Naive B cell (primary cell): ENCODE results near the gene AFM. TPM values are rescaled to one million over a fixed set of nuclear protein-coding genes. Genes with fewer than 3 reads are reported as not detected.

Source experiments
- ATAC-seq, 2 donors: fragments of 150-1000 bp; cut with Tn5 transposase; 2 replicates each; pipeline ENCODE4 v1.10.0; 2021; ENCODE audit warnings: low read depth in 2 of 2, mild to moderate bottlenecking in 2 of 2, moderate library complexity in 2 of 2
- DNase-seq: peaks from one replicate; pipeline ENCODE4 v3.0.0; 2022
- H3K27ac Mint-ChIP-seq, 6 donors: one replicate each; pipeline ENCODE4 v1.8.0; 2020 to 2022; ENCODE audit warnings: mild to moderate bottlenecking in 6 of 6, mixed read lengths in 6 of 6, moderate library complexity in 5 of 6, inconsistent platforms in 2 of 6
- H3K27me3 Mint-ChIP-seq, 3 donors: one replicate each; pipeline ENCODE4 v1.8.0; 2021 to 2022; ENCODE audit warnings: mixed read lengths in 3 of 3, mild to moderate bottlenecking in 1 of 3
- H3K36me3 Mint-ChIP-seq, 2 donors: one replicate each; pipeline ENCODE4 v1.8.0; 2020 to 2022; ENCODE audit warnings: mixed read lengths in 2 of 2, inconsistent platforms in 1 of 2, mild to moderate bottlenecking in 1 of 2
- H3K4me1 Mint-ChIP-seq, 3 donors: one replicate each; pipeline ENCODE4 v1.8.0; 2020 to 2022; ENCODE audit warnings: mixed read lengths in 3 of 3, inconsistent platforms in 1 of 3, mild to moderate bottlenecking in 1 of 3, moderate library complexity in 1 of 3
- H3K4me3 Mint-ChIP-seq, 8 donors: one replicate each; pipeline ENCODE4 v1.8.0; 2020 to 2022; ENCODE audit warnings: mild to moderate bottlenecking in 8 of 8, mixed read lengths in 8 of 8, moderate library complexity in 8 of 8, inconsistent platforms in 2 of 8
- H3K9me3 Mint-ChIP-seq, 7 donors: one replicate each; pipeline ENCODE4 v1.8.0; 2020 to 2022; ENCODE audit warnings: mixed read lengths in 7 of 7, mild to moderate bottlenecking in 5 of 7, inconsistent platforms in 2 of 7, moderate library complexity in 1 of 7
- polyA plus RNA-seq, 6 donors: library from polyadenylated mRNA; unstranded; fragments of 300-500 nt; fragmentation: Illumina TruSeq; gene quantifications; one replicate each; pipeline ENCODE4 v1.2.3, GENCODE V29; 2021; ENCODE audit warnings: low read depth in 6 of 6

Gene AFM
- polyA plus RNA-seq, 6 donors from 2014 or later: not detected

DNA sequence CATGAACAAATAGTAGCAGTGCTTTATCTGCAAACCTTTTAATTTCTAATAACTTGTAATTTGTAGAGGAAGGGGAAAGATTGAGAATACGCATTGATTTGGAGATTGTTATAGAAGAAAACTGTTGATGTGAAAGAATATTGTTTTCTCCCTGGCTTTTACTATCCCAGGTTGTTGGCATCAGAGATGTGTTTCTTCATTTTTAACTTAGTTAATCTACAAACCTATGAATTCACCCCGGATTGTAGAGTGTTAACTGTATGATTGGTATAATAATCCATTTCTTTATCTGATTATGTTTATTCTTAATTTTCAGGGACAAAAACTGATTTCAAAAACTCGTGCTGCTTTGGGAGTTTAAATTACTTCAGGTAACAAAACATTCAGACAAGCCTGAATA lies 26.6 kb upstream of the AFM start:
- no peak for ATAC-seq
- Mint-ChIP-seq H3K27ac (no peak overlapping the region), H3K4me1 (no peaks in the 10 kb centered on the region), H3K4me3 (no peak overlapping the region), H3K9me3 (peaks cover 0 to 7% (median 0%) of the 10 kb centered on the region in 7 donors), H3K36me3 (no peaks in the 10 kb centered on the region), H3K27me3 (peaks cover 9 to 24% (median 18%) of the 10 kb centered on the region in 3 donors)
- DNase-seq: no peak

DNA sequence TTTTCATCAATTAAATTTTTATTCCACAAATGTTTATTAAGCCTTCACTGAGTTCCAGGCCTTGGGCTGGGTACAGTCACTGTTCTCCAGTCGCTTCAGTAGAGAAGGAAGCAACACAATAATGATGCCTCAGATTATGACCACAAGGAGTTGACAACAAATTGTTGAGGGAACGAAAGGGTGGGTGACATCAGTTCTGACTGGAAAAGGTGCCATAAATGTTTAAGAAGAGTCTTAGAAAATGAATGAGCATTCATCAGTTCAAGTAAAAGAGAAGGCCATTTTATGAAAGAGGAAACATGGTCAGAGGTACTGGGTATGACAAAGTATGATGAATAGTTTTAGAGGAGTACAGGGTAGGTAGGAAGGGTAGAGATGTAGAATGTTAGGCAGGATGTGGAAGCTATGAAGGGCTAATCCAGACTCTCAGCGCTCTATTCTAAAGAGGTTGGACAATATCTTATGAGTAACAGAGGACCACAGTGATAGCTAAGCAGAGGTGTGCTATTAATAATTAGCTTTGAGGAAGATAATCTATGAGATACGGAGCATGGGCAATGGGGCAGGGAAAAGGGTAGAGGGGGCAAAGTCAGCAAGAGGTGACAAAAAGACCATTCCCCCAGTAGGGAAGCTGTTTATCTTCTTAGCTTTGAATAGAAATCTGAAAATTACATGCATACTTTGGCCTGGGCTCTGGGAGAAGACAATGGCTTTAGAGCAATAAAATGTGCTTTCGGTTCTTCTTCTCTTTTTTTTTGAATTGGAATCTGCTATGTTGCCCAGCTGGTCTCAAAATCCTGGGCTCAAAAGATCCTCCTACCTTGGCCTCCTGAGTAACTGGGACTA lies 25.1 kb upstream of the AFM start:
- Mint-ChIP-seq H3K4me3 (no peak overlapping the region), H3K27me3 (peaks cover 9 to 31% (median 18%) of the 10 kb centered on the region in 3 donors), H3K4me1 (no peaks in the 10 kb centered on the region), H3K36me3 (no peaks in the 10 kb centered on the region), H3K27ac (no peak overlapping the region), H3K9me3 (peaks cover 0 to 10% (median 0%) of the 10 kb centered on the region in 7 donors)
- no peak for DNase-seq
- ATAC-seq: no peak

DNA sequence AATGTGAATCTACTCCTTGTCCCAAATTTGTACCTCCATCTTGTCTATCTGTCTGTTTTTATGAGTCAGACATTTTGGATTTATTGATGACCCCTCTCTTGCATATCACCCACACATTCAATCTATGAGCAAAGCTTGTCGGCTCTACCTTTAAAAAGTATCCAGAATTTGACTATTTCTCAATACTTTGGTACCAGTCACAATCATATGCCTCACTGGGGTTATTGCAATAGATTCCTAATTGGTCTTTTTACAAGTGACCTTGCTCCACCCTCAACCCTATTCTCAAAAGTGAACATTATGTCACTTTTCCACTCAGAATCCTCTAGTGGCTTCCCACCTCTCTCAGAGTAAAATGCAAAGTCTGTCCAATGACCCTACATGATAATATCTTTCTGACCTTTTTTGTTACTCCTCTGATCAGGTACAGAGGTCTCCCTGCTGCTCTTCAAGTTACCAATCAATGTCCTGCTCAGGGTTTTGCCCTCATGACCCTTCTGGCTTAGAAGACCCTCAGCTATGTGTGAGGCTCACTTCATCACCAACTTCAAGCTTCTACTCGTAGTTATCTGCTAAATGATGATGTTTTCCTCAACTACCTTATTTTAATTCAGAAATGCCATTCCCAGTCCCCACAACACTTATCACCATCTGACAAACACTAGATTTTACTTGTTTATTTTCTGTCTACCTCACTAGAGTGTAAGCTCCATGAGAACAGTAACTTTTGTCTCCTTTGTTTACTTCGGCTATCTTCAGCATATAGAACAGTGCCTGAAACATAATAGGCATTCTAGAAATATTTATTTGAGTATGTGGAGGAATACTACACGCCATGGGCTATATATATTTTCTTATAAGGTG lies 23.1 kb upstream of the AFM start:
- H3K27ac Mint-ChIP-seq: no peak overlapping the region
- no peaks in the 10 kb centered on the region for H3K4me1 Mint-ChIP-seq
- ATAC-seq (no peak), DNase-seq (no peak)
- H3K4me3 Mint-ChIP-seq: no peak overlapping the region
- H3K36me3 Mint-ChIP-seq: no peaks in the 10 kb centered on the region
- H3K27me3 Mint-ChIP-seq: peaks cover 0 to 32% (median 13%) of the 10 kb centered on the region in 3 donors
- H3K9me3 Mint-ChIP-seq: peaks cover 0 to 10% (median 0%) of the 10 kb centered on the region in 7 donors

DNA sequence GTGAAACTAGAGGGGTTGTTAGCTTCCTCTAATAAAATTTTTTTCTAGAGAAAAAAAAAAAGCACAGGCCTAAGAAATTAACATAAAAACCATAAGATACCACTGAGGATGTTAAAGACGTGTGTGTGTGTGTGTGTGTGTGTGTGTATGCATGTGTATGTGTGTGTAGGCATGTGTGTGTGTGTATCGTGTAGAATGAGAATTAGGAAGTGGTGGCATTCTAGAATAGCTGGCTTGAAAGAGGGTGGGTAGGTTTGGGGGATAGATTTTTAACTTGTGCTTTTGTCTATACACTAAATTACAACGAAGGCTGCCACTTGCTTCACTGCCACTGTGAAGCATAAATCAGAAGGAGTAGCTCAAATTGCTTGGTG lies 22.5 kb upstream of the AFM start:
- H3K27me3 Mint-ChIP-seq: peaks cover 0 to 32% (median 13%) of the 10 kb centered on the region in 3 donors
- no peak overlapping the region for H3K27ac Mint-ChIP-seq
- DNase-seq (no peak), ATAC-seq (no peak)
- H3K4me3 Mint-ChIP-seq: no peak overlapping the region
- no peaks in the 10 kb centered on the region for H3K36me3 Mint-ChIP-seq
- H3K9me3 Mint-ChIP-seq: peaks cover 0 to 10% (median 0%) of the 10 kb centered on the region in 7 donors
- H3K4me1 Mint-ChIP-seq: no peaks in the 10 kb centered on the region

DNA sequence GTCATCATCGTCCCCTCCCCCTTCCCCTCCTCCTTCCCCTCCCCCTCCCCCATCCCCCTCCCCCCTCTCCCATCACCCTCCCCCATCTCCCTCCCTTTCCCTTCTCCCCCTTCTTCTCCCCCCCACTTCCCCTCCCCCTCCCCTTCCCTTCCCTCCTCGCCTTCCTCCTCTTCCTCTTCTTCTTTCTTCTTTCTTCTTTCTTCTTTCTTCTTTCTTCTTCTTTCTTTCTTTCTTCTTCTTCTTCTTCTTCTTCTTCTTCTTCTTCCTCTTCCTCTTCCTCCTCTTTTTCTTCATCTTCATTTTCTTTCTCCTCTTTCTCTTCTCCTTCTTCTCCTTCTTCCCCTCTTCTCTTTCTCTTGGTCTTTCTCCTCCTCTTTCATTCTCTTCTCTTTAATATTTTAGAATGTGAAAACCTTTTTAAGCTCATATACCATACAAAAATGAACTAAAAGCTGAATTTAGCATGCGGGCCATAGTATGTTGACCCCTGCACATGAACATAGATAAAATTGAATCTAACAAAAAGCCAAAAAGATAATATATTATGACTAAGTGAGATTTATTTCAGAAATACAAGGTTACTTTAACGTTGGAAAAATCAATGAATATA lies 20.5 kb upstream of the AFM start:
- no peak for ATAC-seq
- no peaks in the 10 kb centered on the region for H3K4me1 Mint-ChIP-seq
- H3K36me3 Mint-ChIP-seq: no peaks in the 10 kb centered on the region
- no peak overlapping the region for H3K4me3 Mint-ChIP-seq
- H3K9me3 Mint-ChIP-seq: peaks cover 0 to 10% (median 0%) of the 10 kb centered on the region in 7 donors
- H3K27me3 Mint-ChIP-seq: peaks cover 0 to 31% (median 13%) of the 10 kb centered on the region in 3 donors
- DNase-seq: no peak
- peak overlapping the region in 1 of 6 donors; percentile 40 for H3K27ac Mint-ChIP-seq

DNA sequence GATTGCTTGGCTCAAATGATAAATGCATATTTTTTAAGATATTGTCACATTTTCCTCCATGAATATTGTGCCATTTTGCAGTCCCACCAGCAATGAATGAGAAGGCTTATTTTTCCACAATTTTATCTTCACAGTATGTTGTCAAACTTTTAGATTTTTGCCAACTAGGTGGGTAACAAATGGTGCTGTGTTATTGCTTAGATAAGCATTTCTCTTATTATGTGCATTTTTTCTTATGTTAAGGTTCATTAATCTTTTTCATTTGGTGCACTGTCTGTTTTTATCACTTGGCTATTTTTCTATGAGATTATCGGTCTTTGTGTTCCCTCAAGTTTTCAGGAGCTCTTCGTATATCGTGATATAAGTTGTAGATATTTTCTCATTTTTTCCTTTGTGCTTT lies 13.4 kb upstream of the AFM start:
- Mint-ChIP-seq H3K27ac (no peak overlapping the region), H3K4me3 (no peak overlapping the region), H3K4me1 (no peaks in the 10 kb centered on the region), H3K27me3 (peaks cover 0 to 25% (median 14%) of the 10 kb centered on the region in 3 donors), H3K36me3 (no peaks in the 10 kb centered on the region), H3K9me3 (peaks cover 3 to 19% (median 5%) of the 10 kb centered on the region in 7 donors)
- no peak for DNase-seq
- no peak for ATAC-seq

DNA sequence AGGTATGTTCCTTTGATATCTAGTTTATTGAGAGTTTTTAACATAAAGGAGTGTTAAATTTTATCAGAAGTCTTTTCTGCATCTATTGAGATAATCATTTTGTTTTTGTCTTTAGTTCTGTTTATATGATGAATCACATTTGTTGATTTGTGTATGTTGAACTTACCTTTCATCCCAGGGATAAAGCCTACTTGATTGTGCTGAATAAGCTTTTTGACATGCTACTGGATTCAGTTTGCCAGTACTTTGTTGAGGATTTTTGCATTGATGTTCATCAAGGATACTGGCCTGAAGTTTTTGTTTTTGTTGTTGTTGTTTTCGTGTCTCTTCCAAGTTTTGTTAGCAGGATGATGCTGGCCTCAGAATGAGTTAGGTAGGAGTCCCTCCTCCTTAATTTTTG lies 10.8 kb upstream of the AFM start:
- ATAC-seq: no peak
- no peaks in the 10 kb centered on the region for H3K4me1 Mint-ChIP-seq
- no peak for DNase-seq
- no peak overlapping the region for H3K4me3 Mint-ChIP-seq
- H3K27me3 Mint-ChIP-seq: peaks cover 0 to 28% (median 14%) of the 10 kb centered on the region in 3 donors
- H3K27ac Mint-ChIP-seq: no peak overlapping the region
- H3K9me3 Mint-ChIP-seq: peaks cover 7 to 44% (median 20%) of the 10 kb centered on the region in 7 donors
- H3K36me3 Mint-ChIP-seq: peaks cover 0 to 11% of the 10 kb centered on the region in 2 donors

DNA sequence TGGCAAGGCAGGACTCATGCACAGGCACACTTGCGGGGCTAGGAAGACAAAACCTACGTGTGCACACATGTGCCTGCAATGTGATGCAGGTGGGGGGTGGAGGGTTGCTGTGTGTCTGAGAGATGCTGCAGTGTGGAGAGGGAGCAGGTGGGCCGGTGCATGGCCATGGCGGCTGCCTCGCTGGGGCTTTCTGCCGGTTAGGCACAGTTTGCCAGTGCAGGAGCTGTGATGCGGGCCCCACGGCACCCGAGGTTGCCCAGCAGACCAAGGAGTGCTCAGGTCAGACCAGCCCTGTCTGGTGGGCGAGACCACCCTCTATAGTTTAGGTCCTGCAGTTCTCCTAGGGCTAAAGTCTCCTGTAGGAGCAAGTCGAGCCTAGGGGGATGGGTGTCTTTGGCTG lies 4.4 kb upstream of the AFM start:
- ATAC-seq (no peak), DNase-seq (no peak)
- Mint-ChIP-seq H3K27me3 (peaks cover 8 to 24% (median 9%) of the 10 kb centered on the region in 3 donors), H3K27ac (no peak overlapping the region), H3K36me3 (peaks cover 0 to 14% of the 10 kb centered on the region in 2 donors), H3K4me3 (no peak overlapping the region), H3K4me1 (no peaks in the 10 kb centered on the region), H3K9me3 (peaks cover 10 to 39% (median 24%) of the 10 kb centered on the region in 7 donors)

DNA sequence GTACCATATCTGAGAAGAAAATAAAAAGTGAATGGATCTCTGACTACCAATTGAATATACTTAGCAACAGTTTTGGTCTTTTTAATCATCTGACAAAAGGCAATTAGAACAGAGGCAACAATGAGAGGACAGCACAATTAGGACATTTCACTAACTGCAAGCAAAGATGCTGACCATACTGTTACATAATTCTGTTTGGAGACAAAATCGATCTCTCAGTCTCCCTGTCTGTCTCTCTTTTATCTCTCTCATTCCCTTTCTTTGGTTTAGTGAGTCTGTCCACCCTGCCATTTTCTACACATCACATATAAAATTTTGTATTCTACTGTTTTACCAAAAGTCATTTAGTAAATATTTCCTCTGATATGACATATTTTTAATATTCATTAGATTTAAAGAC lies 2.2 kb upstream of the AFM start:
- Mint-ChIP-seq H3K4me1 (no peaks in the 10 kb centered on the region), H3K27ac (no peak overlapping the region), H3K9me3 (peaks cover 6 to 17% (median 14%) of the 10 kb centered on the region in 7 donors), H3K4me3 (no peak overlapping the region), H3K36me3 (peaks cover 0 to 14% of the 10 kb centered on the region in 2 donors), H3K27me3 (peaks cover 5 to 21% (median 11%) of the 10 kb centered on the region in 3 donors)
- DNase-seq (no peak), ATAC-seq (no peak)

DNA sequence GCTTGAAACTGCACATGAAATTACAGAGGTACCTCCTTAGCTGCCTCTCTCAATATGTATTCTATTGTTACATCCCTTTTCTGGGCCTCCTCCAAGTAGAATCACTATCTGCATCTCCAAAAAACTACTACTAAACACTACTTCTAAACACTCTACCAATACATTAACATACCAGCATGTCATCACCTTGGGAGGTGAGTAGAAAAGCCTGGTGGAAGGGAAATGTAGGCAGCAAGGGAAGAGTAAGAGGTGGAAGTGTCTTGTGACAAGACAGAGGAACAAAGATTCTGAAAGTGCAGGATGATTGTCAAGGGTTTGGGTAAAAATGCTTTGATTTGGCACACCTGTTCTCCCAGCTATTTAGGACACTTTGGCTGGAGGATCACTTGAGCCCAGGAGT lies 3.5 kb downstream of the AFM start:
- peaks cover 9 to 20% (median 16%) of the 10 kb centered on the region in 3 donors for H3K27me3 Mint-ChIP-seq
- peaks cover 0 to 4% (median 0%) of the 10 kb centered on the region in 7 donors for H3K9me3 Mint-ChIP-seq
- H3K4me3 Mint-ChIP-seq: no peak overlapping the region
- DNase-seq (no peak), ATAC-seq (no peak)
- H3K4me1 Mint-ChIP-seq: no peaks in the 10 kb centered on the region
- no peaks in the 10 kb centered on the region for H3K36me3 Mint-ChIP-seq
- no peak overlapping the region for H3K27ac Mint-ChIP-seq

DNA sequence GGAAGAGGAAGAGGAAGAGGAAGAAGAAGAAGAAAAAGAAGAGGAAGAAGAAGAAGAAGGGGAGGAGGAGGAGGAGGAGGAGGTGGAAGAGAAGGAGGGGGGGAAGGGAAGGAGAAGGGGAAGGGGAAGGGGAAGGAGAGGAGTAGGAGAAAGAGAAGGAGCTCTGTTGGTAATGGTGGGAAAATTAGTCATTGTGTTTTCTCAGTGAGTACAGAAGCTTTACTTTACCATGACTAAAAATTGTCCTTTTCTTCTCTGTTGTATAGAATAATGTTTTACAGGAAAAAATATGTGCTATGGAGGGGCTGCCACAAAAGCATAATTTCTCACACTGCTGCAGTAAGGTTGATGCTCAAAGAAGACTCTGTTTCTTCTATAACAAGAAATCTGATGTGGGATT lies 4.1 kb downstream of the AFM start:
- H3K4me1 Mint-ChIP-seq: no peaks in the 10 kb centered on the region
- DNase-seq (no peak), ATAC-seq (no peak)
- no peak overlapping the region for H3K4me3 Mint-ChIP-seq
- no peak overlapping the region for H3K27ac Mint-ChIP-seq
- peaks cover 9 to 19% (median 17%) of the 10 kb centered on the region in 3 donors for H3K27me3 Mint-ChIP-seq
- H3K36me3 Mint-ChIP-seq: no peaks in the 10 kb centered on the region
- peaks cover 0 to 4% (median 0%) of the 10 kb centered on the region in 7 donors for H3K9me3 Mint-ChIP-seq

DNA sequence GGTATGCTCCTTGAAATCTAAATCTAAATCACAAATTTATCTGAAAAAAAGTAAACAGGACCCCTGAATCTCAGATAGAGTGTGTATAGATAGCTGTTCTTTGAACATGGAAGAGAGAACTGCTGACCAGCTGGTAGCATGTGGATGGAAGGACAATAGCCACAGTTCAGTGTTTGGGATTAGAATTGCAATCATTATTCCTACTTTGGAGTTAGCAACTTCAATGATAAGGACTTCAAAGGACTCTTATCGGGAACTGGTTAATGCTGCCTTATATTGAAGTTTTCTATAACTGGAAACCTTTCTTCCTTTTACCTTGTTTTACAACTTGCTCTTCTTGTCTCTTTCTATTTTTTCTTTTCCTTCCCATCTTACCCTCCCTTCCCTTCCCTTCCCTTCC lies 5.0 kb downstream of the AFM start:
- DNase-seq: no peak
- H3K4me3 Mint-ChIP-seq: no peak overlapping the region
- H3K27me3 Mint-ChIP-seq: peaks cover 4 to 15% (median 12%) of the 10 kb centered on the region in 3 donors
- no peak for ATAC-seq
- no peaks in the 10 kb centered on the region for H3K36me3 Mint-ChIP-seq
- H3K9me3 Mint-ChIP-seq: peaks cover 0 to 4% (median 0%) of the 10 kb centered on the region in 7 donors
- H3K4me1 Mint-ChIP-seq: no peaks in the 10 kb centered on the region
- no peak overlapping the region for H3K27ac Mint-ChIP-seq

DNA sequence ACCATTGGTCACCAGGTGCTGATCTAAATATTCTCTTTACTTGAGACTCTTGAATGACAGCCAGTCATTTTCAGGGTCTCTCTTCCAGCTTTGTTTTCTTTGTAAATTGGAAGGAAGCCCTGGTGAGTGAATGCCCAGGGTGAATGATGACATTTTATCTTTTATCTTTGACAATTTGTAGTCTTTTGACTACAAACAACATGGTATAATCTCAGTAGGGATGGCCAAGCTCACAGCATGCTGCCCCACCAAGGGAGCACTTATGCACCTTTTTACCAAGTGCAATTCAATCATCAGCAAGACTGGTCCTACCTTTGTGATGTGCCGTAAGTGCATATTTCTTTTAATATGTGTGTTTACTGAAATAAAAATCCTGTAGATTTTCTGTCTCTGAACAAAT lies 5.7 kb downstream of the AFM start:
- H3K27ac Mint-ChIP-seq: no peak overlapping the region
- no peak overlapping the region for H3K4me3 Mint-ChIP-seq
- no peaks in the 10 kb centered on the region for H3K36me3 Mint-ChIP-seq
- H3K27me3 Mint-ChIP-seq: peaks cover 4 to 15% (median 12%) of the 10 kb centered on the region in 3 donors
- no peaks in the 10 kb centered on the region for H3K4me1 Mint-ChIP-seq
- DNase-seq (no peak), ATAC-seq (no peak)
- H3K9me3 Mint-ChIP-seq: peaks cover 0 to 4% (median 0%) of the 10 kb centered on the region in 7 donors
